HG02759 (cell line): ENCODE data around the gene ZCCHC17.
A peak's percentile ranks its signal among the peaks of the same experiment; 100 is the strongest.
"Not testable (repeated sequence)": the region's sequence is repeated elsewhere in the genome, so short reads cannot be mapped to it uniquely, and the experiment has no call there.

Source experiments
- ATAC-seq: cut with Tn5 transposase; IDR thresholded peaks from one replicate; pipeline ENCODE4 v1.9.1; 2021; ENCODE audit warnings: mild to moderate bottlenecking, moderate library complexity; ENCODE audit not compliant: unreplicated experiment

Gene ZCCHC17, protein sequence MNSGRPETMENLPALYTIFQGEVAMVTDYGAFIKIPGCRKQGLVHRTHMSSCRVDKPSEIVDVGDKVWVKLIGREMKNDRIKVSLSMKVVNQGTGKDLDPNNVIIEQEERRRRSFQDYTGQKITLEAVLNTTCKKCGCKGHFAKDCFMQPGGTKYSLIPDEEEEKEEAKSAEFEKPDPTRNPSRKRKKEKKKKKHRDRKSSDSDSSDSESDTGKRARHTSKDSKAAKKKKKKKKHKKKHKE

DNA sequence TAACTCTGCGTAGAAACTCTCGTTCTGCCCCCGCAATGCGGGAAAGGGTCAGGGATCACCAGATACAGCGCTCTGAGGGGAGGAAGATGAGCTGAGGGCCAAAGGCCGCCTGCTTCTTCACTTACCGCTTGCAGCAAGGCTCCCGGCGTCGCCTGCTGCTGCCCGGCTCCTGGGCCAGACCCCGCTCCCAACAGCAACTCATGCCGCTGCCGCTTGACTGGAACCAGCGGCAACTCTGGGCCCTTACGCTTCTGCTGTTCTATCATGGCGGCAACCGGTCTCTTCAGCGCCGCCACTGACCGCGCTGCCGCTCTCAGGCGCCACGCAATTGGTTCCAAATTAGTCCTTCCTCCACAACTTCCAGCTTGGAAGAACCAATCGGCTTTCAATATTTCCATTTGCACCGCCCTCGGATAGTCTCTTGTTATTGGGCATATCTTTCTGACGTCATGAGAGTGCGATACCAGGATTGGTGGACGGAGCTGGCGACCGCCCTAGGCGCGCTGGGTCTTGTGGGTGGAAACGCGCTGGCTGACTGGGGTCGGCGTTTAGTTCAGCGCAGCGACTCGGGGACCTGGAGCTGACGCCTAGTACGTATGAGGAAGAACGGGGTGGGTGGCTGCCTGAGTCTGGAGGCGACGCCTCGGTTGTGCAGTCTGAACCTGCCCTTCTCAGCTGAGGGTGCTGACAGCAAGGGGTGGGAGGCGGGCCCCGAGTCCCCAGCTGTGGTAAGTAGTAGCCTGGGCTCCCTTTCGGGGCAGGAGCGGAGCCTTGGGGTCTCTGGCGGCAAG is at the start of gene ZCCHC17, which contains the start of gene SNRNP40:
Gene ZCCHC17 (plus strand): TSS at position 547 of the 791 bp plus-strand sequence. CDS start 13,067 bp downstream, outside the sequence.
Gene SNRNP40 (minus strand): TSS at position 303 of the 791 bp plus-strand sequence. CDS start 37 bp downstream, at position 266.
- ATAC-seq, result peak; percentile 97

GRCh38 chr1:31248276-31248675 is 48.6 kb upstream of the ZCCHC17 start:
- ATAC-seq, result no peak

DNA sequence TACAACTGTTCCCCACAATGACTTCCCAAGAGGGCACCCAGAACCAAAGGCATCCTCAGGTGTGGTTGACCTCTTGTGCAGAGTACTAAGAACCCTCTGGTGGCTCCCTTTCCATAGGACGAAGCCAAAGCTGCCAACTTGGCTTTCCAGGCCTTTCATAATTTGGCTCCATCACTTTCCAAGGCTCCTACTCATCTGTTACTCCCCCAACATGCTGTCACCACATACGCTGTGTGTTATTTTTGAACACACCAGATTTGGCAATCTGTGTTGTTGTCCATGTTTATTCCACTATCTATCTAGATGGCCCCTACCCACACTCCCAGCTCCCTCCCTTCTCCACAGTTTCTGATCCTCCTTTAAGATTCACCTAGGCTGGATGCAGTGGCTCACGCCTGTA is 47.0 kb upstream of the ZCCHC17 start:
- ATAC-seq, result no peak

- ATAC-seq, result no peak
These were observed 39.6 kb upstream of the ZCCHC17 start for GRCh38 chr1:31257213-31257612.

GRCh38 chr1:31258581-31258980 is 38.3 kb upstream of the ZCCHC17 start:
- no peak for ATAC-seq

- ATAC-seq, result no peak
These were observed 37.1 kb upstream of the ZCCHC17 start for GRCh38 chr1:31259746-31260145.

- no peak for ATAC-seq
These were observed 34.9 kb upstream of the ZCCHC17 start for GRCh38 chr1:31261916-31262315.

- not testable (repeated sequence) for ATAC-seq
These were observed 34.4 kb upstream of the ZCCHC17 start for GRCh38 chr1:31262393-31262792.

DNA sequence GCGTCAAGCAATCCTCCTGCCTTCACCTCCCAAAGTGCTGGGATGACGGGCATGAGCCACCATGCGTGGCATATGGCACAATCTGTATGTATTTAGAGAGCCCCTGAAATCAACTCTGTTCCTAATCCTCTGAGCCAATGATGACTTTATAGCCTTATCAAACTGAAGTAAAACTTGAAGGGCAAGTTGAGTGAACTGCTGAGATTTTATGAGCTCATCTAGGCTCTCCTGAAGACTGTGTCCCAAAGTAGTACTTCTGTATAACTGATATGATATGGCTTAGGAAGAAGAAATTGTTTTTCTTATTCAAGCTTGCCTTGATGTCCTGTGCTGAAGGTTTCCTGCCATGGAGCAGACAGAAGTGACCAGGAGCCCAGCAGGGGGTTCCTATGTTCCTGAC is 33.4 kb upstream of the ZCCHC17 start:
- no peak for ATAC-seq

DNA sequence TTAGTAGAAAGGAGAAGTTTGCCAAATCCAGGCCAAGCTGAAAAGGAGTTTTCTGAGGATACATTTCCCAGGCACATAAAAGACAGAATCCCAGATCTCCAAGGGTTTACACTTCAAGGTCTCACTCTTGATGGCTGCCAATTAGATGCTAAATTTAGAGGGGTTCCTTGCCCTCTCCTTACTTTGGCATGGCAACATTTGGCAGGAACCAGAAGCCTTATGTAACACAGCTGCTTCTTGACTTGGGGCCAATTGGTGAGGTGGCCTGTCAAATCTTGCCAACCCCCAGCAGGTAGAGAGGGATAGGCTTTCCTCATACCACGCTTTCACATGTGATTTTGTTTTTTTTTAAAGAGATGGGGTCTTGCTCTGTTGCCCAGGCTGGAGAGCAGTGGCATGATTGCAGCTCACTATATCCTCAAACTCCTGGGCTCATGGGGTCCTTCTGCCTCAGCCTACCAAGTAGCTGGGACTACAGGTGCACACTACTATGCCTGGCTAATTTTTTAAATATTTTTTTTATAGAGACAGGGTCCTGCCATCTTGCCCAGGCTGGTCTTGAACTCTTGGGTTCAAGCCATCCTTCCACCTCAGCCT is 31.9 kb upstream of the ZCCHC17 start:
- ATAC-seq, result no peak

- ATAC-seq, result no peak
These were observed 30.3 kb upstream of the ZCCHC17 start for GRCh38 chr1:31266547-31266946.

- no peak for ATAC-seq
These were observed 24.5 kb upstream of the ZCCHC17 start for GRCh38 chr1:31272369-31272768.

GRCh38 chr1:31273619-31274018 is 23.2 kb upstream of the ZCCHC17 start:
- ATAC-seq, result no peak

- not testable (repeated sequence) for ATAC-seq
These were observed 14.4 kb upstream of the ZCCHC17 start for GRCh38 chr1:31282426-31282825.

DNA sequence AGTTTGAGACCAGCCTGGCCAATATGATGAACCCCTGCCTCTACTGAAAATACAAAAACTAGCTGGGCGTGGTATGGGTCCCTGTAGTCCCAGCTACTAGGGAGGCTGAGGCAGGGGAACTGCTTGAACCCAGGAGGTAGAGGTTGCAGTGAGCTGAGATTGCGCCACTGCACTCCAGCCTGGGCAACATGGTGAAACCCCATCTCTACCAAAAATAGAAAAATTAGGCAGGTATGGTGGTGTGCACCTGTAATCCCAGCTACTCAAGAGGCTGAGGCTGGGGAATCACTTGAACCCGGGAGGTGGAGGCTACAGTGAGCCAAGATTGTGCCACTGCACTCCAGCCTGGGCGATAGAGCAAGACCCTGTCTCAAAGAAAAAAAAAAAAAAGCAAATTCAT is 9.0 kb upstream of the ZCCHC17 start:
- not testable (repeated sequence) for ATAC-seq

- ATAC-seq, result no peak
These were observed 7.8 kb upstream of the ZCCHC17 start for GRCh38 chr1:31289021-31289420.

DNA sequence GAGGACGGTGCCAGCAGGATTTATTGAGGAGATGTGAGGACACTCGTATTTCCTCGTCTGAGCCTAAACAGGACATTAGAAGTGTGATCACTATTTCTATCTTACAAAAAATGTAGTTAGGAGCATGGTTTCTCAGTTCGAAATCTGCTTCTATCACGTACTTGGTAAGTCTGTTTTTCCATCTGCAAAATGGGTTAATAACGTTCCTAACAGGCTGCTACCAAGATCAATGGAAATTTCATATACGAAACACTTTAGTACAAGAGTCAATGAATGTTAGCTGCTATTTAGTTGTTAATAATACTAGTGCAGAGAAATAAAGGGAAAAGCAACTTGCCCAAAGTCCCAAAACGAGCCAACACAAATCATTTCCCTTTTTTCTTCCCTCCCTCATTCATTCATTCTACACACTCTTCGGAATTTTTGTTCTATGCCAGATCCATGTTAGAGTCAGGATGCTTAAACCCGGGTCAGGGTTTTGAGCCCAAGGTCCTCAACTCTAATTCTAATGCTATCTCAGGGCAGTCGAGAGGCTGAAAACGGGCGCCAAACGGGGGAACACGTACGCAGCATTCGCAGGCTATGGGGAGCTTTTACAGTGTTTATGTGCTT is 852 bp upstream of the ZCCHC17 start:
- no peak for ATAC-seq

DNA sequence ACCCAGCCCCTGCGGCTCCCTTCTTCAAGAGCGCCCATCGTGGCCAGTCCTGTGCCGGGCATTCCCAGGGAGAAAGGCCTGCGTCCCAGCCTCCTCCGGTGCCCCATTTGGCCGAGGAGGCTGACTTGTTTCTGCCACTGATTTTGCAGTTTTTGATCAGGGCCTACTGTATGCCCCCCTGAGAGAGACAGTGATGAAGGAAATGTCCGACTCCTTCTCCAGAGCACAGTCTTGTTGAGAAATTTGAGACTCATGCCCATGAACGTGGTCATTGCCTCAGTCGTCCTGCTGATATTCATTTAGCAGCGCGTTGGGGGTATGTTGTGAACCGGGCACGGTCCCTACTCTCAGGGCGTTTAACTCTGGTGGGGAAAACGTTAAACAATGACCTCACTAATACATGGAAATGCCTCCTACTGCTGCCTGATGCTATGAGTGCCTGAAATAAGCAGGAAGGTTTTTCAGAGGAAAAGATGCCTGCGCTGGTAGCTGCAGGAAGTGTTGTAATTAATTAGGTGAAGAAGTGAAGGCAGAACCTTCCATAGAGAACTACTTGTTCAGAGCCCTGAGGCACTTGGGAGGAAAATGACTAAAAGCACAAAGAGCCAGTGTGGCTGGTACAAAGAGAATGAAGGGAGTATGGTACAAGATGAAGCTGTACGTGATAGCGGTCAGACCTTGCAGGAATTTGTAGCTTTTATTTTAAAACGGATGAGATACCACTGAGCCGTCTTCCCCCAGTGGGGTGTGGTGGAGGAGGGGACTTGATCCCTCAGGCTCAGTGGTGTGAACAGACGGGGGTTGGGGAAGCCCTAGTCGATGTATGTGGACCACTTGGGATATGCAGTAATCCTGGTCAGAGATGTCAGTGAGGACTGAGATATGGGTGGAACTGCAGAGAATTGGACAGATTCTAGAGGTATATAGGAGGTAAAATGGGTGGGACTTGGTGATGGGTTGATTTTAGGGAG is 730 bp downstream of the ZCCHC17 start:
- ATAC-seq, result no peak

DNA sequence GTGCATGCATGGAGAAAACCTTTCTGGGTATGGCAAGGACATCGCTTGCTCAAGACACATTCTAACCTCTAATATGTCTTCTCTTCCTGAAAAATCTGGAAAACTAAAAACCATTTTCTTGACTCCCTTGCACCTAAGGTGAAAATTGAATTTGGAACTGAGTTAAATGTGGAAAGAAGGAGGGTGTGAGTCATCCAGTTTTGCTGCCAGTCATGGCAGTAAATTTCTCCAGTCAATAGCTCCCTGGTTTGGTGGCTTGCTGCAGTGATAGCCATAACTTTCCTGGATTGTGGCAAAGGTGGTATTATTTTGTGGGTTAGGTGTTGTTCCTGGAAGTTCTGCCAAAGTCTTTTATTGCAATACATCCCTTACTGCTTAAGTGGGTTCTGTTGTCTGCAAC is 2.5 kb downstream of the ZCCHC17 start:
- no peak for ATAC-seq

DNA sequence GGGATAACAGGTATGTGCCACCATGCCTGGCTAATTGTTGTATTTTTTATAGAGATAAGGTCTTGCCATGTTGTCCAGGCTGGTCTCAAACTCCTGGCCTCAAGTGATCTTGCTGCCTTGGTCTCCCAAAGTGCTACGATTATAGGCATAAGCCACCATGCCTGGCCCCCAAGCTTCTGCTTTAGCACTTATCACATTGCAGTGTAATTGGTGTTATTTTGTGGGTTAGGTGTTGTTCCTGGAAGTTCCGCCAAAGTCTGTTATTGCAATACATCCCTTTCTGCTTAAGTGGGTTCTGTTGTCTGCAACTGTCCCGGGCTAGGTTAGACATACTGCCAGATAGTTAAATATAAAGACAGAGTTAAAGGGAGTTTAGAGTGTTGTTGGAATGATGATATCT is 3.4 kb downstream of the ZCCHC17 start:
- ATAC-seq, result no peak
